ENCODE measurements around the gene ZNF569. TPM values are rescaled to one million over a fixed set of nuclear protein-coding genes. Genes with fewer than 3 reads are reported as not detected.

ZNF569 gene
- total RNA-seq, 1 experiment from 2014 or later = not detected

DNA sequence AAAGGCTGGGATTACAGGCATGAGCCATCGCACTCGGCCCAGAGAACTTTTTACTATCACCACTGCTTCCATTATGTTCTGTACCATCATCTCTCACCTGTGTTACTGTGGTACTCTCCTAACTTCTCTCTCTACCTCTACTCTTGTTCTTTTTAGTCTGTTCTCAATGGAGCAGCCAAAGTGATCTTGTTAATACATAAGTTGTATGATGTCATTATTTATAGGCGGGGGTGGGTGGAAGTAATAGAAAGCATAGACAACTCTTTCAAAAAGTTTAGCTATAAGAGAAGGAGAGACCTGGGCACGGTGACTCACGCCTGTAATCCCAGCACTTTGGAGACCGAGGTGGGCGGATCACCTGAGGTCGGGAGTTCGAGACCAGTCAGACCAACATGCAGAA lies 4.9 kb upstream of the ZNF569 start:
- Histone ChIP-seq H3K9me3 (peaks cover 12% of the 10 kb centered on the region; the same call in 1 of the 2 replicates), H3K4me3 (ENCODE audit: low read depth, low read length) (no peak overlapping the region)

DNA sequence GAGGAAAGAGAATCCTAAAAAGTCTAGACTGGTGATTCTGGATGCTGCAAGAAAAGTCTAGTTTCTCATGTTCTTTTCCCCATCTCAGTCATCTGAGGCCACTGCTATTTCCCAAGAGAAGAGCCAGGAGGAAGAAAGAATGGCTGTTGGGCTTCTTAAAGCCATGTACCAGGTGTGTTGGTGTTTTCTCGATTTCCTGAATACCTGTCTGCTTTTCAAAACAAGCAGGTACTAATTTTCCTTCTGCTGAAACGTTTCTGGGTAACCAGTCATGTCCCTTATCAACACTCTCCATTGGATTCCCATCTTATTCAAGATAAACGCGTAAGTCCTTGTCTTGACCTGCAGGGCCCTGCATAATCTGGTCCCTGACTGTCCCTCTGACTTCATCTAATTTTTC lies 3.0 kb upstream of the ZNF569 start:
- H3K9me3 ChIP-seq = peaks cover 12% of the 10 kb centered on the region; the same call in 1 of the 2 replicates
- CTCF ChIA-PET = no interaction called here
- H3K36me3 ChIP-seq (ENCODE audit: control insufficient read depth, insufficient read depth, low read length) = no peaks in the 10 kb centered on the region
- POLR2A ChIA-PET = no interaction called here
- Mint-ChIP-seq H3K36me3 (ENCODE audit: insufficient read depth, unreplicated experiment) (no peaks in the 10 kb centered on the region), H3K27ac (ENCODE audit: unreplicated experiment) (no peak overlapping the region), H3K4me1 (ENCODE audit: low read depth, unreplicated experiment) (no peaks in the 10 kb centered on the region), H3K9me3 (ENCODE audit: unreplicated experiment) (peaks cover 12% of the 10 kb centered on the region), H3K4me3 (ENCODE audit: unreplicated experiment) (no peak overlapping the region), H3K27me3 (ENCODE audit: insufficient read depth, unreplicated experiment) (no peaks in the 10 kb centered on the region)
- no peaks in the 10 kb centered on the region for H3K27me3 ChIP-seq (replicated peaks; ENCODE audit: control insufficient read depth, insufficient read depth, low read length)
- no peak for DNase-seq
- intact Hi-C loops (cut with micrococcal nuclease; ENCODE audit: unreplicated experiment) = no loop called here
- TF ChIP-seq, protein P1, sequence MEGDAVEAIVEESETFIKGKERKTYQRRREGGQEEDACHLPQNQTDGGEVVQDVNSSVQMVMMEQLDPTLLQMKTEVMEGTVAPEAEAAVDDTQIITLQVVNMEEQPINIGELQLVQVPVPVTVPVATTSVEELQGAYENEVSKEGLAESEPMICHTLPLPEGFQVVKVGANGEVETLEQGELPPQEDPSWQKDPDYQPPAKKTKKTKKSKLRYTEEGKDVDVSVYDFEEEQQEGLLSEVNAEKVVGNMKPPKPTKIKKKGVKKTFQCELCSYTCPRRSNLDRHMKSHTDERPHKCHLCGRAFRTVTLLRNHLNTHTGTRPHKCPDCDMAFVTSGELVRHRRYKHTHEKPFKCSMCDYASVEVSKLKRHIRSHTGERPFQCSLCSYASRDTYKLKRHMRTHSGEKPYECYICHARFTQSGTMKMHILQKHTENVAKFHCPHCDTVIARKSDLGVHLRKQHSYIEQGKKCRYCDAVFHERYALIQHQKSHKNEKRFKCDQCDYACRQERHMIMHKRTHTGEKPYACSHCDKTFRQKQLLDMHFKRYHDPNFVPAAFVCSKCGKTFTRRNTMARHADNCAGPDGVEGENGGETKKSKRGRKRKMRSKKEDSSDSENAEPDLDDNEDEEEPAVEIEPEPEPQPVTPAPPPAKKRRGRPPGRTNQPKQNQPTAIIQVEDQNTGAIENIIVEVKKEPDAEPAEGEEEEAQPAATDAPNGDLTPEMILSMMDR (IDR thresholded peaks at IDR 0.05; ENCODE audit: insufficient read depth in 1 of 2, low read depth in 1 of 2, low read length in 1 of 2, severe bottlenecking in 1 of 2, unreplicated experiment in 1 of 2) = no peak
- no peaks in the 10 kb centered on the region for H3K4me1 ChIP-seq
- H3K4me3 ChIP-seq (ENCODE audit: low read depth, low read length) = no peak overlapping the region
- no TSS peak for BruUV-seq (replicated peaks)

More for the DNA sequence above, 4.9 kb upstream of the ZNF569 start:
- DNase-seq = no peak
- TF ChIP-seq, protein P1 (IDR thresholded peaks at IDR 0.05; ENCODE audit: insufficient read depth in 1 of 2, low read depth in 1 of 2, low read length in 1 of 2, severe bottlenecking in 1 of 2, unreplicated experiment in 1 of 2) = no peak
- Mint-ChIP-seq H3K27me3 (ENCODE audit: insufficient read depth, unreplicated experiment) (no peaks in the 10 kb centered on the region), H3K9me3 (ENCODE audit: unreplicated experiment) (peaks cover 22% of the 10 kb centered on the region), H3K27ac (ENCODE audit: unreplicated experiment) (no peak overlapping the region), H3K36me3 (ENCODE audit: insufficient read depth, unreplicated experiment) (no peaks in the 10 kb centered on the region), H3K4me3 (ENCODE audit: unreplicated experiment) (no peak overlapping the region), H3K4me1 (ENCODE audit: low read depth, unreplicated experiment) (no peaks in the 10 kb centered on the region)
- no peaks in the 10 kb centered on the region for H3K27me3 ChIP-seq (replicated peaks; ENCODE audit: control insufficient read depth, insufficient read depth, low read length)
- ChIA-PET CTCF (no interaction called here), POLR2A (no interaction called here)
- no peaks in the 10 kb centered on the region for H3K36me3 ChIP-seq (ENCODE audit: control insufficient read depth, insufficient read depth, low read length)
- no peaks in the 10 kb centered on the region for H3K4me1 ChIP-seq
- BruUV-seq (replicated peaks) = no TSS peak
- intact Hi-C loops (cut with micrococcal nuclease; ENCODE audit: unreplicated experiment) = no loop called here

DNA sequence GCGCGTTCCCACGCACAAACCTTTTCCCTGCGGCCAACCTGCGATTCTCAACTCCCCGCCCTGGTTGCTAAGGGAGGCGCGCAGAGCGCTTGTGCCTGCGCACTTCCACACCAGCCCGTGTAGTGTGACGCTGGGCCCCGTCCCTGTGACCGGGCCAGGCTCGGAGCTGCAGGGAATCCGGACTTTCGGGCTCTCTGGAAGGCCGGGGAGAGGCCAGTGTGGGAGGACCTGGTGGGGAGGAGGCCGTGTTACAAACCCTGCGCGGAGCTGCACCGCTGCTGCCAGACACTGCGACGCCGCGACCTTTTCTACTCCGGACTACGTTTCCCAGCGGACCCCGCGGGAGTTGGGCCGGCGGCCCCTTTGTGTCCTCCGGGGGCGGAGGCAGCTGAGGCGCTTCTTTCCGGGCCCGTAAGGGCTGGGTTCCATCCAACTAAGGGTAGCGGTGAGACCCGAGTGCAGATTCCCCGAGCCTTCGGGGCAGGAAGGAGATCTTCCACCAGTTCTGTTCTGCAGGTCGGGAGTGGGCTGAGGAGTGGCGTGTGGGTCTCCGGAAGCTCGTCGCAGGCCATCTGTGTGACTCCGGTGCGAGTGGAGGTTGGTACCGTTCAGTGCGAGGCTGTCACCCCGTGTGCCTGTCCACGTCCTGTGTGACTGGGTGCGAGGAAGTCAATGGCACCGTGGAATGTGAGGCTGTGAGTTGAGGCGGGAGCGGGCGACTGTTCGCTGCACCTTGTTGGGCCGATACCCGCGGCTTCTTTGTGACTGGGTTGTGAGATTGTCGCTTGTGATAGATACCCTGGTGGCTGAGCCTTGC lies 1.9 kb upstream of the ZNF569 start, which contains the start of gene ZNF570:
Gene ZNF570 (plus strand): TSS at position 396 of the 817 bp plus-strand sequence. CDS start 999 bp downstream, outside the sequence.
- Mint-ChIP-seq H3K36me3 (ENCODE audit: insufficient read depth, unreplicated experiment) (no peaks in the 10 kb centered on the region), H3K27ac (ENCODE audit: unreplicated experiment) (no peak within 1 kb of the TSS), H3K4me3 (ENCODE audit: unreplicated experiment) (peak within 1 kb of the TSS; percentile 25), H3K27me3 (ENCODE audit: insufficient read depth, unreplicated experiment) (no peaks in the 10 kb centered on the region), H3K9me3 (ENCODE audit: unreplicated experiment) (peaks cover 21% of the 10 kb centered on the region), H3K4me1 (ENCODE audit: low read depth, unreplicated experiment) (no peaks in the 10 kb centered on the region)
- CTCF ChIA-PET = no interaction called here
- Histone ChIP-seq H3K27me3 (replicated peaks; ENCODE audit: control insufficient read depth, insufficient read depth, low read length) (no peaks in the 10 kb centered on the region), H3K9me3 (peaks cover 15% of the 10 kb centered on the region; the same call in 1 of the 2 replicates), H3K4me3 (ENCODE audit: low read depth, low read length) (no peak within 1 kb of the TSS), H3K4me1 (no peaks in the 10 kb centered on the region), H3K36me3 (ENCODE audit: control insufficient read depth, insufficient read depth, low read length) (no peaks in the 10 kb centered on the region)
- POLR2A ChIA-PET = no interaction called here
- no TSS peak for BruUV-seq (replicated peaks)
- TF ChIP-seq, protein P1 (IDR thresholded peaks at IDR 0.05; ENCODE audit: insufficient read depth in 1 of 2, low read depth in 1 of 2, low read length in 1 of 2, severe bottlenecking in 1 of 2, unreplicated experiment in 1 of 2) = no peak
- no peak for DNase-seq
- intact Hi-C loops (cut with micrococcal nuclease; ENCODE audit: unreplicated experiment) = no loop called here

Data from Caco-2 (cell line).